Measurements from ENCODE around the gene GPR37.
A peak's percentile ranks its signal among the peaks of the same experiment; 100 is the strongest.

GPR37 gene

DNA sequence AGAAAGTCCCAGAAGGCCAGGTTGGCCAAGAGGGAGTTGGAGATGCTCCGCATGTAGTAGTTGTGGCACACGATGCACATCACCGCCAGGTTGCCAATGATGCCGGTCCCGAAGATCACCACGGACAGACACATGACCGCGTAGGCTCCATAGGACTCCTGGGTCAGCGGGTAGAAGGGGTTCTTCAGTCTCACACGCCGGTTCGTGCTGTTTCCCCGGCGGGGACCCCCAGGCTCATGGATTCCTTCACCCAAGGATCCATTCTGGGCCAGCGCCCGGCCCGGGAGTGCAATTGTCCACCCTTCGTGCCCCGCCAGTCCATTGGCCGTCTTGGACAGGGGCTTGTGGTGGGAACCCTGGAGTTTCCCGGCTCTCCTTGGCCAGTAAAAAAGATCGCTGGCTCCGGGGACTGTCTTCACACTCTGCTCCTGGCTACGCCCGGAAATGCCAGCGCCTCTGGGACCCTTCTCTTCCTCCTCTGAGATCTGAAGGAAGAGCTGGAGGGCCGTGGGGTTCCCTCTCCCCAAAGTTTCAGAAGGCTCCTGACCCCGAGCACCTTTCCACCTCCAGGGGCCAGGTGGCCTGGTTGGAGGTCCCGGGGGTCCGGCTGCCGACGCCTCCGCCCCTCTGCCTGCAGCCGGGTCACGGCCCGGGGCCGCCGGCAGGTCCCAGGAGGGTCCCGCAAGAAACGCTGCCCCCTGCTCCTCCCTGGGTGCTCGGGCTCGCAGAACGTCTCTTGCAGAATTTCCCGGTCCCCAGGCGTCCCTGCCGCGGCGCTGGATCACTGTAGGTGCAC, 1.3 kb downstream of the GPR37 start:
- no peak overlapping the region for H3K27ac Mint-ChIP-seq
- H3K9me3 Mint-ChIP-seq, result no peaks in the 10 kb centered on the region
- H3K4me1 Mint-ChIP-seq, result peaks cover 23% of the 10 kb centered on the region
- peak overlapping the region; percentile 68 for H3K4me3 Mint-ChIP-seq
- H3K27me3 Mint-ChIP-seq, result peaks cover 58% of the 10 kb centered on the region
- no peak for ATAC-seq
- no peaks in the 10 kb centered on the region for H3K36me3 Mint-ChIP-seq

DNA sequence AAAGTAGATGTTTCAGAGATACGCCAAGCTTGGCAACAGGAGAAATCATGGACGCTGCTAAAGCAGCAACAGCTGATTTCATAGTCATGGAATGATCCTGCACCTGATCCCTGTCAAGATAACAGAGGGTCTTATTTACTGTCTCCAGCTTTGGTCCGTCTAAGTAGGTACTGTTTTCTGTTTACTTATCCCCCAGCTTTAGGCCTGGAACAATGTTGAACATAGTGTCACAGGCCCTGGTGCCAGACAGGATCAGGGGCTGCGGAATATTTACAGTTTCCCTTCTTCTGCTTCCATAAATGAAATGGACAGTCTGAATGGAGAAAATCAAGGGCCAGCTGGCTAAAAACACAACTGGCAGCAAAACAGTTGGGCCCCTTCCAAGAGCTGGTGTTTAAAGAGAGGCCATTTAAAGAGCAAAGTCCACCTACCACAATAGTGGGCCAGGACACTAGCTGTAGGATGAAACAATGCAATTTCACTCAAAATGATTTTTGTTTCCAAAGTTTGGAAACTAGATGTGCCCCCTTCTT, 2.9 kb downstream of the GPR37 start:
- H3K27me3 Mint-ChIP-seq, result peaks cover 61% of the 10 kb centered on the region
- no peak overlapping the region for H3K4me3 Mint-ChIP-seq
- ATAC-seq, result no peak
- no peak overlapping the region for H3K27ac Mint-ChIP-seq
- no peaks in the 10 kb centered on the region for H3K36me3 Mint-ChIP-seq
- peaks cover 23% of the 10 kb centered on the region for H3K4me1 Mint-ChIP-seq
- no peaks in the 10 kb centered on the region for H3K9me3 Mint-ChIP-seq

DNA sequence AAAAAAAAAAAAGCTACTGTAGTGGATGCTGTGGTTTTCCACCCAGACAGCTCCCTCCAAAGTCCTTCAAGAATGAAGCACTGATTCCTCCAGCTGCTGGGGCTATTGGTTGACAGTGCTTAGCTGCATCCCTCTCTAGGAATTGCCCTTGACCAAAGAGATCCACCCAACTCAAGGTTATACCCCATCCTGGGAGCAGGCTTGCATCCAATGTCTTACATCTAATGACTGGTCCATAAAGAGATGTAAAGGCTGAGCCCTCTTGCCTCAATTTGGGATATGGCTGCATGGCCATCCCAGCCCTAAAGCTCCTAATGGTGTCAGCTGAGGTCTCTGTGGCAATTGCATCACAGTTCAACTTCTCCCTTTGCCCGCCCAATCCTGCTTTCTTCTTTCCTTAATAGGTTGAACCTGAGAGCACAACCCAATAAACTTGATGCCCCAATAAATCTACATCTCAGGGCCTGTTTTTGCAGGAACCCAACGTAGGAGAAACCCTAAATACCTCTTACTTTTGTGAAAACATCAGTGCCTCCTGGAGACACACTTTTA, 4.4 kb downstream of the GPR37 start:
- Mint-ChIP-seq H3K36me3 (no peaks in the 10 kb centered on the region), H3K9me3 (no peaks in the 10 kb centered on the region), H3K4me1 (peaks cover 23% of the 10 kb centered on the region), H3K4me3 (no peak overlapping the region), H3K27me3 (peaks cover 49% of the 10 kb centered on the region), H3K27ac (no peak overlapping the region)
- no peak for ATAC-seq

DNA sequence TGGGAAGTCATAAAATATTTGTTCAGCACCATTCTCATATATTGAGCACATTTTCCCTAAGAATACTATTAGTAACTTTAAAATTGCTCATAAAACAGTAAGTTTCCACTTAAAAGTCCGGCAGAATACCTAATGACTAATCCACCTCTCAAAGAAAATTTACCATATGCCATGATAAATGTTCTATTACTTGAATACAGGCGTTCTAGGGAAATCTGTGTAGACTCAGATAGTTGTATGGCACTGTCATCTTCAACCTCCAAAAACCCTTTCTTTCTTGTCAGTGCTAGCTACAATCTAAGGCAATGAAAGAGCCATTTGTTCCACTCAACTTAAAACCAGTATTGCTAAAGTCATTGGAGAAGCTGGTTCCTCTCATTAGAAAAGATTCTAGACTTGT, 7.3 kb downstream of the GPR37 start:
- H3K36me3 Mint-ChIP-seq, result no peaks in the 10 kb centered on the region
- H3K27me3 Mint-ChIP-seq, result peaks cover 29% of the 10 kb centered on the region
- H3K4me3 Mint-ChIP-seq, result no peak overlapping the region
- no peaks in the 10 kb centered on the region for H3K9me3 Mint-ChIP-seq
- H3K4me1 Mint-ChIP-seq, result peaks cover under 1% of the 10 kb centered on the region
- ATAC-seq, result no peak
- no peak overlapping the region for H3K27ac Mint-ChIP-seq

DNA sequence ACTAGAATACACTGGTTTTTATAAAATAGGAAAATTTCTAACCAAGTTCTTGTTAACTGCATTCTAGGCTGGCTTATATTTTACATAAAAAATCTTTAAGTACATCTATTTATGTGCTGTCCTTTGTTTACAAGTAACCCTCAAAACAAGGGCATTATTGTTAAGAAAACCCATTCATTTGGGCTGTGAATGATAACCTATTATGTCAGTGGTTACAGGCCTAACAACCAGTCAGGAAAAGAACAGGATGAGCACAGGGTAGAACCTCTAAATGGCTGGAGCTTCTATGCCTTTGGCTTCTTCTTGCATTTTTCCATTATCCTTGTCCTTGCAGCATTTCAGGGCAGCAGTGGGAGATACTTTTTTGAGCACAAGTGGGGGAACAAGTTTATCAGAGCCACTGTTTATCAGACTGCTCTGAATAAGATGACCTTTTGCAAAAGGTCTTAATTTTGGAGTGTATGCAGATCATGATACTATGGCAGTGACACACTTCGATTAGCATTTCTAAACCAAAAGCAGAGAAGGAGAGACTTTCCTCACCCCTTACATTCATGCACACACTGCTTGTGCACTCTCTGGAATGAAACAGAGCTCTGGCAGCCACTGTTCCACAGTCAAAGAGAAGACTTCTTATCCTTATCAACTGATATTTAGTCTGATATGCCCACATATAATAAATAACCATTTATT, 10.9 kb downstream of the GPR37 start:
- no peaks in the 10 kb centered on the region for H3K9me3 Mint-ChIP-seq
- H3K27me3 Mint-ChIP-seq, result peaks cover 15% of the 10 kb centered on the region
- H3K4me3 Mint-ChIP-seq, result no peak overlapping the region
- H3K27ac Mint-ChIP-seq, result no peak overlapping the region
- ATAC-seq, result no peak
- no peaks in the 10 kb centered on the region for H3K36me3 Mint-ChIP-seq
- H3K4me1 Mint-ChIP-seq, result no peaks in the 10 kb centered on the region

DNA sequence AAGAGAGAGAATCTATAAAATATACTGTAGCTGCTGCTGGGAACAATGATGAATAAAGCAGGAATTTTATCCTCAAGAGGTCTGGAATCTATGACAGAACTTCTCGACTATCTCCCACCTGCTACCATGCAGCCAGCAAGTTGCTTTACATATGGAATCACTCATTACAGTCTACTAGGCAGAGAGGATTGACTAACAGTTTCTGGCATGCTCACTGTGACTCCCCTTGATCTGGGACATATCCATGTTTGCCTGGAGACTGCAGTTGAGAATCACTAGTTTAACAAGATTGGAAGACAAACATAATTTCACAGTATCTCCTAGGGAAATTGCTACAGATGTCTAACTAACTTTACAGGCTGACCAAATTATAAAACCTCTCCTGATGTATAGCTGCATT, 13.3 kb downstream of the GPR37 start:
- Mint-ChIP-seq H3K27me3 (peaks cover 15% of the 10 kb centered on the region), H3K36me3 (no peaks in the 10 kb centered on the region), H3K4me1 (no peaks in the 10 kb centered on the region), H3K9me3 (no peaks in the 10 kb centered on the region), H3K4me3 (no peak overlapping the region), H3K27ac (no peak overlapping the region)
- no peak for ATAC-seq

DNA sequence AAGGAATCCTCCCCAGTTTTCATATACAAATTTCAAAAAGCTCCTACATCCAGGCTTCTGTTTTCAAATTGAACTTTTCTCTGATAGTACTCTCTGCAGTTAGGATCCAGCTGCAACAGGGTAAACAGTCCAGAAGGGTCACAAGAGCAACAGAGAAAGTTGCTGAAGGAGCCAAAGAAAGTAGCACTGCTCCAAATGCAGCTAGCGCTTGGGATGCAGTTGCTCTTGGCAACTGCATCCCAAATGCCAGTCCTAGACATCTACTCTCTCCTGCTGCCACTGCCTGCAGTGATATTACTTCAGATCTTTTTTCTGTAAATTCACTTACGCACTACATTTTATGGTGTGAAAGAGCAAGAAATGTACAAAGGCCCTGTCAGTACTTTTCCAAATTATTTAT, 14.6 kb downstream of the GPR37 start:
- no peaks in the 10 kb centered on the region for H3K4me1 Mint-ChIP-seq
- H3K36me3 Mint-ChIP-seq, result no peaks in the 10 kb centered on the region
- no peak overlapping the region for H3K27ac Mint-ChIP-seq
- H3K9me3 Mint-ChIP-seq, result no peaks in the 10 kb centered on the region
- no peak for ATAC-seq
- peaks cover 21% of the 10 kb centered on the region for H3K27me3 Mint-ChIP-seq
- H3K4me3 Mint-ChIP-seq, result no peak overlapping the region

DNA sequence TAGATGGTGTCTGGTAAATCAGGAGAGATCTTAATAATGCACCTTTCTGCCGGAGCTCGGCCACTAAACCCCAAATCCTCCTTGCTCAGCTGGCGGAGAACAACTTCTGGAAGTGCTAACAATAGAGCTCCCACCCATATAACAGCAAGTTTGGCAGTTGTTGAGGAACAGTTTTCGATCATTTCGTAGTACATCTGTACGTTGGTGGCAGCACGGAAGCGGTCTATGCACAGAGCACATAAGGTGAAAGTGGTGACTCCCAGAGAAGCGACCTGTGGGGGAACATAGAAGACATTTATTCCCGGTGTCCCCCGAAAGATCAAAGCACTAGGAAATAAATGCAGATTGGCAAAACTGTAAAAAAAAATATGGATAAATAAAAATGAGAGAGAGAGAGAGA, 18.5 kb downstream of the GPR37 start:
- no peak for ATAC-seq
- H3K36me3 Mint-ChIP-seq, result no peaks in the 10 kb centered on the region
- H3K27me3 Mint-ChIP-seq, result peaks cover 13% of the 10 kb centered on the region
- H3K4me1 Mint-ChIP-seq, result no peaks in the 10 kb centered on the region
- no peak overlapping the region for H3K4me3 Mint-ChIP-seq
- H3K27ac Mint-ChIP-seq, result no peak overlapping the region
- no peaks in the 10 kb centered on the region for H3K9me3 Mint-ChIP-seq

DNA sequence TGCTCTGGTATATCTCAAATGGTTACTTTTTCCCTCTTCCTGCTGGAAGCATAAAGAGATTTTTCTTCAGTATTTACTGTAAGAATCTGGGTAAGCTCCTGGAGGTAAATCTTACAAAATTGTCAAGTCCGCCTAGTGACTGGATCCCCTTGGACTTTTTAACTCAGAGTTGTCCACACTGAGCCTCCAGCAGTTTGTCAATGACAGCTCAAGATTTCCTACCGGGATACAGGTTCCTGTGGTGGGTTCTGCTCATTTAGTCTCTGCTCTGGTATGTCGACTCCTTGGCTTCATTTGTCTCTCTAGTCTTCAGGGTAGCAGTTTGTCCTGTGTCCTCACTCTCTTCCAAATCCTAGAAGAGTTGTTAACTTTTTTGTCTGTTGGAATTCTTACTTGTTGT, 27.0 kb downstream of the GPR37 start:
- no peak for ATAC-seq
- Mint-ChIP-seq H3K27ac (no peak overlapping the region), H3K27me3 (no peaks in the 10 kb centered on the region), H3K36me3 (no peaks in the 10 kb centered on the region), H3K4me1 (no peaks in the 10 kb centered on the region), H3K9me3 (no peaks in the 10 kb centered on the region), H3K4me3 (no peak overlapping the region)

DNA sequence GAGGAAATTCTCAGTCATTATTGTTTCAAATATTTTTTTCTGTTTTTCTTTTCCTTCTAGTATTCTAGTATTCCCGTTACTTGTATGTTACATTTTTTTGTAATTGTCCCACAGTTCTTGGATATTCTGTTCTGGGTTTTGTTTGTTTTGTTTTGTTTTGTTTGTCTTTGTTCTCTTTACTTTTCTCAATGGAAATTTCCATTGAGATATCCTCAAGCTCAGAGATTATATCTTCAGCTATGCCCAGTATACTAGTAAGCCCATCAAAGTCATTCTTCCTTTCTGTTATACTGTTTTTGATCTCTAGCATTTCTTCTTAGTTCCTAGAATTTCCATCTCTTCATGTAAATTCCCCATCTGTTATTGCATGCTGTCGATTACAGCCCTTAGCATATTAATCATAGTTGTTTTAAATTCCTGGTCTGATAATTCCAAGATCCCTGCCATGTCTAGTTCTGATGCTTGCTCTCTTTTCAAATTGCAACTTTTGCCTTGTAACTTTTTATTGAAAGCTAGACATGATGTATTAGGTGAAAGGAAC, 27.8 kb downstream of the GPR37 start:
- no peak overlapping the region for H3K27ac Mint-ChIP-seq

DNA sequence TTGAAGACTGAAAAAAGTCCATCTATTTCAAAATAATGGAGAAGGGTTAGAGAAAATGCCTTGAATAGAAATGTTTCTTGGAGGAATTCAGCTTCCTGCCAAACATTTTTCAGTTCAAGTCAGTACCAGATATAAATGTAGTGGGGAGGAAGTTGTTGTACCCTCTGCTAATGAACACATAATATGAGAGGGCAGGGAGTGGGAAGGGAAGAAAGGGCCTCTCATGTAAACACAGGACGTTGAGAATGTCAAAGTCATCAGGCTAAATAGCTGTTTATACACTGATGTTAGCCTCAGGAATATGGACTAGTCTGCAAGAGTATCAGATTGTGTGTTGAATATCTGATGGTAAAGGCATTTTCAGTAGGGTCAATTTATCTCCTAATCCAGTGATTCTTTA, 37.0 kb downstream of the GPR37 start:
- H3K27me3 Mint-ChIP-seq, result no peaks in the 10 kb centered on the region
- H3K36me3 Mint-ChIP-seq, result no peaks in the 10 kb centered on the region
- H3K9me3 Mint-ChIP-seq, result no peaks in the 10 kb centered on the region
- ATAC-seq, result no peak
- H3K4me3 Mint-ChIP-seq, result no peak overlapping the region
- no peaks in the 10 kb centered on the region for H3K4me1 Mint-ChIP-seq
- H3K27ac Mint-ChIP-seq, result no peak overlapping the region

More for the DNA sequence above, 27.8 kb downstream of the GPR37 start:
- Mint-ChIP-seq H3K27me3 (no peaks in the 10 kb centered on the region), H3K9me3 (no peaks in the 10 kb centered on the region), H3K4me3 (no peak overlapping the region), H3K36me3 (no peaks in the 10 kb centered on the region), H3K4me1 (no peaks in the 10 kb centered on the region)
- no peak for ATAC-seq

DNA sequence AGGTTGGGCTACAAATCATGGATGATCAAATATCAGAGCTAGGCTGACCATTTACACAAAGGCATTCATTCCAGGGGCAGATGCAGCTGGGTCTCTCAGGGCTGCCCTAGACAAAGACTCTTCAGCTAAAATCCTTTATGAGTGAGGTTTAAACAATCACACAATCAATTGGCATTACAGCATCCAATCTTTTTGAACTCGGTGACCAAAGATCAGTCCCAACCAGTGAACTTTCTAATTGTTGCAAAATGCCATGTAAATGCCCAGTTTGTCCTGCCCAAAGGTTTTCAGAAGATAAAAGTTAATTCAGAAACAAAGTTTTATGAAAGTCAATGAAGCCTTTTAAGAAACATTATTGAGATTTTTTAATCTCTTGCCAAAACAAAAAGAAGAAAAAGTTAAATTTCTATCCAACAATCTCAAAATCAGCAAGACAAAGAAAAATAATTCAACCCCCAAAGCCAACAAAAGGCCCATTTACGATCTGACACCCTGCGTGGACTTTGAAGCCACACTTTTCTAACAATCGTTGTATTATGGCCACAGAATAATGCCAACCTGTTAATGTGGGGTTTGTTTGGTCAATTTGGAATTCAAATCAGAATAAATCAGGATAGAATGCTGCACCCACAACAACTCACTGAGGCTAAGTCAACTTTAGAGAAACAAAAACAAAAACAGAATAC, 40.9 kb downstream of the GPR37 start:
- no peaks in the 10 kb centered on the region for H3K36me3 Mint-ChIP-seq
- H3K4me3 Mint-ChIP-seq, result no peak overlapping the region
- no peaks in the 10 kb centered on the region for H3K9me3 Mint-ChIP-seq
- ATAC-seq, result no peak
- H3K27ac Mint-ChIP-seq, result no peak overlapping the region
- no peaks in the 10 kb centered on the region for H3K4me1 Mint-ChIP-seq
- H3K27me3 Mint-ChIP-seq, result no peaks in the 10 kb centered on the region

DNA sequence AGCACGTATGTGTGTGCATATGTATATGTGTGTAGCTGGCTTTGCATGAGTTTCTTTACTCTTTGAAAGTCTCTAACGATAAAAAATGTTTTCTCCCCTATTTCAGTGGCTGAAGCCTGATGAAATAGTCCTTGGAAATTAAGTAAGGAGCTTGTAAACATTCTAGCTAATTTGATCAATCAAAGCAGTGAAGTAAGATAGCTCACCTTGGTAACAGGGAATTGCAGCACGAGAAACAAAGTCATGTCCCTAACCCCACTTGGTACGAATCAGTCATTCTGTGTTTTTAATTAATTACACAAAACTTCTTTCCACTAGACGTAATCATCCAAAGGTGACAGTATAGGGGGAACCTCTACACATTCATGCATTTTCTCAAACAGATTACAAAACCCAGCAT, 41.5 kb downstream of the GPR37 start:
- Mint-ChIP-seq H3K27ac (no peak overlapping the region), H3K36me3 (no peaks in the 10 kb centered on the region), H3K9me3 (no peaks in the 10 kb centered on the region), H3K27me3 (no peaks in the 10 kb centered on the region), H3K4me3 (no peak overlapping the region), H3K4me1 (no peaks in the 10 kb centered on the region)
- no peak for ATAC-seq

DNA sequence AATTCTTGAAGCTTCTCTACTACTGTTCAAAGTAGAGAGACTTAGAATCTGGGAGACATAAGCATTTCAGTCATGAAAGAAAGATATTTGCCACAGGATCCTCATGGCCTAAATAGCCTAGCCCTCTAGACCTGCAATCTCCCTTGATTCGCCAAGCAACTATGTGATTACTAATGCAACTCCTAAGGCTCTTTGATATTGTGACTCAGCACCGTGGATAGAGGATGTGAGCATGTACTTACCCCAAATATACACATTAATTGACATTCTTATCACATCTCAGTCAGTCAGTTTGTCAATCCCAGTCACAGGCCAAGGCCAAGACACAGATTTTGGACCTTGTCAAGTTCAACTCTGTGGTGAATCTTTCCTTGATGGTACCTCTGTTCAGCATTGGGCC, 42.6 kb downstream of the GPR37 start:
- H3K27ac Mint-ChIP-seq, result no peak overlapping the region
- no peaks in the 10 kb centered on the region for H3K27me3 Mint-ChIP-seq
- no peak overlapping the region for H3K4me3 Mint-ChIP-seq
- no peaks in the 10 kb centered on the region for H3K4me1 Mint-ChIP-seq
- H3K9me3 Mint-ChIP-seq, result no peaks in the 10 kb centered on the region
- no peak for ATAC-seq
- no peaks in the 10 kb centered on the region for H3K36me3 Mint-ChIP-seq

DNA sequence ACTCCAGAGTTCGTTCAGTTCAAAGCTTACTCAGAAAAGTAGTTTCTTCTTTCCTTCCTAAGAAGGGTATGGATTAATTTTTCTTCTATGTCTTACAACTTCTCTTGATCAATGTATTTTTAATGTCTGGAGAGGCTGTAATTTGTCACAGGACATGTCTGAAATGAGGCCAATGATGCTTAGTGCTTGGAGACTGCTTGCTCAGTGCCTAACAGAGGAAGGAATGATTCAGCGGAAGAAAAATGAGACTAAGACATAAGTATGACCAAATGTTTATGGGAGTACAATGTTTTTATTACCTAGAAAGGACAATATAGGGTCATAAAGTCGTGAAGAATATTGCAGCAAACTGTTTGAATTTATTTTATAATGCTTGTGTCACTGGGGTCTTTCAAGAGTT, 43.3 kb downstream of the GPR37 start:
- ATAC-seq, result no peak
- no peaks in the 10 kb centered on the region for H3K27me3 Mint-ChIP-seq
- no peak overlapping the region for H3K27ac Mint-ChIP-seq

More for the DNA sequence above, 43.3 kb downstream of the GPR37 start:
- Mint-ChIP-seq H3K36me3 (no peaks in the 10 kb centered on the region), H3K4me3 (no peak overlapping the region), H3K4me1 (no peaks in the 10 kb centered on the region), H3K9me3 (no peaks in the 10 kb centered on the region)

All from stimulated activated memory B cell treated with anti-CD40 and anti-IgM and Interleukin-4, amounts not matched to agents 10 μg/mL and 1 μg/mL and 100 μg/mL, for 72 hours (primary cell).